HepG2 (cell line): ENCODE results near the gene CPS1. TPM values are rescaled to one million over a fixed set of nuclear protein-coding genes. Genes with fewer than 3 reads are reported as not detected.

Experiments used
- DBP ChIP-seq: sonication (generic); formaldehyde crosslinking; IDR thresholded peaks from 2 replicates; pipeline ENCODE4 v1.4.0; 2020; ENCODE audit warnings: missing genetic modification reagents; ENCODE audit errors: not compliant biosample characterization
- MTERF4 ChIP-seq: sonication (generic); formaldehyde crosslinking; IDR thresholded peaks from 2 replicates; pipeline ENCODE4 v1.8.0; 2023; ENCODE audit warnings: mild to moderate bottlenecking, missing genetic modification reagents
- RNF219 ChIP-seq: sonication (generic); formaldehyde crosslinking; IDR thresholded peaks from 2 replicates; pipeline ENCODE4 v1.5.0; 2020; ENCODE audit warnings: mild to moderate bottlenecking, missing genetic modification reagents
- ZBTB33 ChIP-seq: sonication (generic); formaldehyde crosslinking; IDR thresholded peaks from 2 replicates; pipeline ENCODE4 v1.4.0; 2020; ENCODE audit warnings: missing genetic modification reagents
- ZBTB34 ChIP-seq: sonication (generic); formaldehyde crosslinking; IDR thresholded peaks from 2 replicates; pipeline ENCODE4 v1.8.0; 2022; ENCODE audit warnings: mild to moderate bottlenecking, missing genetic modification reagents
- polyA plus RNA-seq, 8 experiments: library from polyadenylated mRNA; depleted of rRNA in 3 of 8; stranded (reverse) in 7 of 8; unstranded in 1 of 8; fragments of >200 nt; fragmentation: Illumina TruSeq in 4 of 8; extraction: Trizol in 4 of 8; gene quantifications; 2 replicates each; pipeline versions ENCODE4 v1.2.1 to v1.2.3, GENCODE V29; 2011 to 2016; ENCODE audit warnings: low read depth in 4 of 8, missing spikeins in 1 of 8, mixed read lengths in 1 of 8; ENCODE audit not compliant: insufficient read depth in 1 of 8
- total RNA-seq, 5 experiments: library from RNA; depleted of rRNA; stranded (reverse); fragments of >200 nt; fragmentation: Illumina TruSeq; extraction: Trizol; gene quantifications; 2 replicates each; pipeline ENCODE4 v1.2.3, GENCODE V29; 2016; ENCODE audit warnings: low read depth in 1 of 5
- TF ChIP-seq, protein P1 (sequence below): sonication (generic); formaldehyde crosslinking; IDR thresholded peaks from one replicate; pipeline ENCODE4 v1.5.1; 2020; ENCODE audit warnings: mild to moderate bottlenecking, missing genetic modification reagents; ENCODE audit errors: not compliant biosample characterization

Gene CPS1
- total and polyA plus RNA-seq, 2 of the 13 experiments (the other 11 are each of a cell fraction or from before 2014, with no cell fraction given): 24.4 to 51.7 TPM

GRCh38 chr2:210528716-210529115, 27.7 kb upstream of the CPS1 start (continued):
- TF ChIP-seq, protein P1, sequence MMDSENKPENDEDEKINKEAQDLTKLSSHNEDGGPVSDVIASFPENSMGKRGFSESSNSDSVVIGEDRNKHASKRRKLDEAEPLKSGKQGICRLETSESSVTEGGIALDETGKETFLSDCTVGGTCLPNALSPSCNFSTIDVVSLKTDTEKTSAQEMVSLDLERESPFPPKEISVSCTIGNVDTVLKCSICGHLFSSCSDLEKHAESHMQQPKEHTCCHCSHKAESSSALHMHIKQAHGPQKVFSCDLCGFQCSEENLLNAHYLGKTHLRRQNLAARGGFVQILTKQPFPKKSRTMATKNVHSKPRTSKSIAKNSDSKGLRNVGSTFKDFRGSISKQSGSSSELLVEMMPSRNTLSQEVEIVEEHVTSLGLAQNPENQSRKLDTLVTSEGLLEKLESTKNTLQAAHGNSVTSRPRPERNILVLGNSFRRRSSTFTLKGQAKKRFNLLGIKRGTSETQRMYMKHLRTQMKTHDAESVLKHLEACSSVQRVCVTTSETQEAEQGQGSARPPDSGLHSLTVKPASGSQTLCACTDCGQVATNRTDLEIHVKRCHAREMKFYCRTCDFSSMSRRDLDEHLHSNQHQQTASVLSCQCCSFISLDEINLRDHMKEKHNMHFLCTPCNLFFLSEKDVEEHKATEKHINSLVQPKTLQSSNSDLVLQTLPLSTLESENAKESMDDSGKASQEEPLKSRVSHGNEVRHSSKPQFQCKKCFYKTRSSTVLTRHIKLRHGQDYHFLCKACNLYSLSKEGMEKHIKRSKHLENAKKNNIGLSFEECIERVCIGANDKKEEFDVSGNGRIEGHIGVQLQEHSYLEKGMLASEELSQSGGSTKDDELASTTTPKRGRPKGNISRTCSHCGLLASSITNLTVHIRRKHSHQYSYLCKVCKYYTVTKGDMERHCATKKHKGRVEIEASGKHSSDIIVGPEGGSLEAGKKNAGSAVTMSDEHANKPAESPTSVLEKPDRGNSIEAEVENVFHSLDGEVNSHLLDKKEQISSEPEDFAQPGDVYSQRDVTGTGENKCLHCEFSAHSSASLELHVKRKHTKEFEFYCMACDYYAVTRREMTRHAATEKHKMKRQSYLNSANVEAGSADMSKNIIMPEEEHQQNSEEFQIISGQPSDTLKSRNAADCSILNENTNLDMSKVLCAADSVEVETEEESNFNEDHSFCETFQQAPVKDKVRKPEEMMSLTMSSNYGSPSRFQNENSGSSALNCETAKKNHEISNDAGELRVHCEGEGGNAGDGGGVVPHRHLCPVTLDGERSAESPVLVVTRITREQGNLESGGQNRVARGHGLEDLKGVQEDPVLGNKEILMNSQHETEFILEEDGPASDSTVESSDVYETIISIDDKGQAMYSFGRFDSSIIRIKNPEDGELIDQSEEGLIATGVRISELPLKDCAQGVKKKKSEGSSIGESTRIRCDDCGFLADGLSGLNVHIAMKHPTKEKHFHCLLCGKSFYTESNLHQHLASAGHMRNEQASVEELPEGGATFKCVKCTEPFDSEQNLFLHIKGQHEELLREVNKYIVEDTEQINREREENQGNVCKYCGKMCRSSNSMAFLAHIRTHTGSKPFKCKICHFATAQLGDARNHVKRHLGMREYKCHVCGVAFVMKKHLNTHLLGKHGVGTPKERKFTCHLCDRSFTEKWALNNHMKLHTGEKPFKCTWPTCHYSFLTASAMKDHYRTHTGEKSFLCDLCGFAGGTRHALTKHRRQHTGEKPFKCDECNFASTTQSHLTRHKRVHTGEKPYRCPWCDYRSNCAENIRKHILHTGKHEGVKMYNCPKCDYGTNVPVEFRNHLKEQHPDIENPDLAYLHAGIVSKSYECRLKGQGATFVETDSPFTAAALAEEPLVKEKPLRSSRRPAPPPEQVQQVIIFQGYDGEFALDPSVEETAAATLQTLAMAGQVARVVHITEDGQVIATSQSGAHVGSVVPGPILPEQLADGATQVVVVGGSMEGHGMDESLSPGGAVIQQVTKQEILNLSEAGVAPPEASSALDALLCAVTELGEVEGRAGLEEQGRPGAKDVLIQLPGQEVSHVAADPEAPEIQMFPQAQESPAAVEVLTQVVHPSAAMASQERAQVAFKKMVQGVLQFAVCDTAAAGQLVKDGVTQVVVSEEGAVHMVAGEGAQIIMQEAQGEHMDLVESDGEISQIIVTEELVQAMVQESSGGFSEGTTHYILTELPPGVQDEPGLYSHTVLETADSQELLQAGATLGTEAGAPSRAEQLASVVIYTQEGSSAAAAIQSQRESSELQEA (CRISPR knock-in tag): no peak
- TF ChIP-seq MTERF4 (CRISPR knock-in tag): no peak
- no peak for TF ChIP-seq DBP
- TF ChIP-seq ZBTB33: no peak
- TF ChIP-seq RNF219: no peak
- no peak for TF ChIP-seq ZBTB34 (CRISPR knock-in tag)
